ENCODE data around the gene MLIP. TPM values are rescaled to one million over a fixed set of nuclear protein-coding genes. Genes with fewer than 3 reads are reported as not detected.

The MLIP gene
- total and polyA plus RNA-seq, 4 donors: 2.0 to 6.0 (median 3.2) TPM

- Histone ChIP-seq H3K4me3 (ENCODE audit: low read depth in 1 of 3, low read length in 3 of 3) (no peak overlapping the region), H3K9ac (ENCODE audit: low read depth in 1 of 2, low read length in 2 of 2) (no peak overlapping the region), H3K27ac (ENCODE audit: low read depth in 1 of 2, low read length in 2 of 2) (no peak overlapping the region), H3K9me3 (ENCODE audit: control insufficient read depth in 4 of 4, low read length in 3 of 4) (no peaks in the 10 kb centered on the region), H3K4me1 (ENCODE audit: control insufficient read depth in 4 of 4, insufficient read depth in 4 of 4, low read length in 3 of 4) (no peaks in the 10 kb centered on the region), H3K36me3 (ENCODE audit: control insufficient read depth in 4 of 4, insufficient read depth in 3 of 4, low read depth in 1 of 4, low read length in 3 of 4) (no peaks in the 10 kb centered on the region), H3K27me3 (ENCODE audit: control insufficient read depth in 4 of 4, insufficient read depth in 4 of 4, low read length in 3 of 4) (no peaks in the 10 kb centered on the region)
- no peak for DNase-seq (ENCODE audit: low spot score)
- TF ChIP-seq, protein P1, sequence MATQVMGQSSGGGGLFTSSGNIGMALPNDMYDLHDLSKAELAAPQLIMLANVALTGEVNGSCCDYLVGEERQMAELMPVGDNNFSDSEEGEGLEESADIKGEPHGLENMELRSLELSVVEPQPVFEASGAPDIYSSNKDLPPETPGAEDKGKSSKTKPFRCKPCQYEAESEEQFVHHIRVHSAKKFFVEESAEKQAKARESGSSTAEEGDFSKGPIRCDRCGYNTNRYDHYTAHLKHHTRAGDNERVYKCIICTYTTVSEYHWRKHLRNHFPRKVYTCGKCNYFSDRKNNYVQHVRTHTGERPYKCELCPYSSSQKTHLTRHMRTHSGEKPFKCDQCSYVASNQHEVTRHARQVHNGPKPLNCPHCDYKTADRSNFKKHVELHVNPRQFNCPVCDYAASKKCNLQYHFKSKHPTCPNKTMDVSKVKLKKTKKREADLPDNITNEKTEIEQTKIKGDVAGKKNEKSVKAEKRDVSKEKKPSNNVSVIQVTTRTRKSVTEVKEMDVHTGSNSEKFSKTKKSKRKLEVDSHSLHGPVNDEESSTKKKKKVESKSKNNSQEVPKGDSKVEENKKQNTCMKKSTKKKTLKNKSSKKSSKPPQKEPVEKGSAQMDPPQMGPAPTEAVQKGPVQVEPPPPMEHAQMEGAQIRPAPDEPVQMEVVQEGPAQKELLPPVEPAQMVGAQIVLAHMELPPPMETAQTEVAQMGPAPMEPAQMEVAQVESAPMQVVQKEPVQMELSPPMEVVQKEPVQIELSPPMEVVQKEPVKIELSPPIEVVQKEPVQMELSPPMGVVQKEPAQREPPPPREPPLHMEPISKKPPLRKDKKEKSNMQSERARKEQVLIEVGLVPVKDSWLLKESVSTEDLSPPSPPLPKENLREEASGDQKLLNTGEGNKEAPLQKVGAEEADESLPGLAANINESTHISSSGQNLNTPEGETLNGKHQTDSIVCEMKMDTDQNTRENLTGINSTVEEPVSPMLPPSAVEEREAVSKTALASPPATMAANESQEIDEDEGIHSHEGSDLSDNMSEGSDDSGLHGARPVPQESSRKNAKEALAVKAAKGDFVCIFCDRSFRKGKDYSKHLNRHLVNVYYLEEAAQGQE (IDR thresholded peaks at IDR 0.05): no peak
- TF ChIP-seq NR2F2 (IDR thresholded peaks at IDR 0.05) (no peak), JUND (IDR thresholded peaks at IDR 0.05) (no peak), SP1 (IDR thresholded peaks at IDR 0.05) (no peak), ZBTB33 (IDR thresholded peaks at IDR 0.05) (no peak), EGR1 (IDR thresholded peaks at IDR 0.05; ENCODE audit: low read depth in 2 of 2) (no peak), ATF3 (IDR thresholded peaks at IDR 0.05) (no peak), MAX (IDR thresholded peaks at IDR 0.05) (no peak), HNF4A (conservative IDR thresholded peaks at IDR 0.05) (no peak), FOXA1 (IDR thresholded peaks at IDR 0.05) (no peak), YY1 (IDR thresholded peaks at IDR 0.05) (no peak), RXRA (IDR thresholded peaks at IDR 0.05) (no peak)
Measured at GRCh38 chr6:54216336-54216735, 105.1 kb downstream of the MLIP start.

DNA sequence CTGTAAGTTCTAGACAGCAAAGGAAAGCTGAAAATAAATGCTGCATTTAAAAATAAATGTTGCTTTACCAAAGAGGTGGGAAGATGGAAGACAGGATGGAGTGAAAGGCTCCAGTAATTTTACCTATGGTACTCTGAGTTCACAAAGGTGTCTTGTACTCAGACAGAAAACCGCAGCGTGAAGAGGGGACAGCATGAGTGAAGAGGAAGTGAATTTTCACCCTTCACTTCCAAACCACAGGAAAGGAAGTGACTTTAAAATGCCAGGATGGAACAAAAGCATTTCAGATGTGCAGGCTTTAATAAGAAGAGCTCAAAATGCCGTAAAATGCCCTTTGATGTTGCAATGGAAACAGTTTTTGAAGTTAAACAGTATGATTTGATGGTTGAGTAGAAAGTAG is 105.8 kb downstream of the MLIP start:
- TF ChIP-seq NR2F2 (IDR thresholded peaks at IDR 0.05): no peak
- no peak for TF ChIP-seq EGR1 (IDR thresholded peaks at IDR 0.05; ENCODE audit: low read depth in 2 of 2)
- TF ChIP-seq FOXA1 (IDR thresholded peaks at IDR 0.05): no peak
- TF ChIP-seq HNF4G (IDR thresholded peaks at IDR 0.05): no peak
- no peak for TF ChIP-seq GABPA (IDR thresholded peaks at IDR 0.05 in 1 of 2, conservative IDR thresholded peaks at IDR 0.05 in 1 of 2)
- TF ChIP-seq ZBTB33 (IDR thresholded peaks at IDR 0.05): no peak
- TF ChIP-seq MAX (IDR thresholded peaks at IDR 0.05): no peak
- no peak for TF ChIP-seq FOXA2 (IDR thresholded peaks at IDR 0.05)
- TF ChIP-seq RAD21 (IDR thresholded peaks at IDR 0.05): no peak
- TF ChIP-seq ATF3 (IDR thresholded peaks at IDR 0.05): no peak
- no peak for TF ChIP-seq JUND (IDR thresholded peaks at IDR 0.05)
- TF ChIP-seq YY1 (IDR thresholded peaks at IDR 0.05): no peak
- no peak for TF ChIP-seq SP1 (IDR thresholded peaks at IDR 0.05)
- Histone ChIP-seq H3K9ac (ENCODE audit: low read depth in 1 of 2, low read length in 2 of 2) (no peak overlapping the region), H3K4me3 (ENCODE audit: low read depth in 1 of 3, low read length in 3 of 3) (no peak overlapping the region), H3K27ac (ENCODE audit: low read depth in 1 of 2, low read length in 2 of 2) (no peak overlapping the region), H3K27me3 (ENCODE audit: control insufficient read depth in 4 of 4, insufficient read depth in 4 of 4, low read length in 3 of 4) (no peaks in the 10 kb centered on the region), H3K4me1 (ENCODE audit: control insufficient read depth in 4 of 4, insufficient read depth in 4 of 4, low read length in 3 of 4) (no peaks in the 10 kb centered on the region), H3K9me3 (ENCODE audit: control insufficient read depth in 4 of 4, low read length in 3 of 4) (no peaks in the 10 kb centered on the region), H3K36me3 (ENCODE audit: control insufficient read depth in 4 of 4, insufficient read depth in 3 of 4, low read depth in 1 of 4, low read length in 3 of 4) (no peaks in the 10 kb centered on the region)
- no peak for DNase-seq (ENCODE audit: low spot score)
- WGBS: 46% methylated on average over 3 of the region's 3 CpGs
